Liver (tissue), 9 donors: ENCODE measurements around the gene GOPC. TPM values are rescaled to one million over a fixed set of nuclear protein-coding genes. Genes with fewer than 3 reads are reported as not detected.

Source experiments
- DNase-seq: peaks from one replicate; pipeline ENCODE4 v3.0.0-alpha.2; 2017; ENCODE audit warnings: low spot score
- H3K27ac ChIP-seq, 2 donors: one replicate each; pipeline ENCODE4 v1.7.0; 2013; ENCODE audit warnings: inconsistent platforms in 2 of 2, low read length in 2 of 2, control low read depth in 1 of 2, low read depth in 1 of 2, mild to moderate bottlenecking in 1 of 2
- H3K27me3 ChIP-seq, 4 donors: one replicate each; pipeline versions ENCODE4 v1.6.1 to v1.7.0; 2013; ENCODE audit warnings: low read length in 3 of 4, inconsistent platforms in 1 of 4, mild to moderate bottlenecking in 1 of 4, moderate library complexity in 1 of 4; ENCODE audit not compliant: control insufficient read depth in 4 of 4, insufficient read depth in 4 of 4
- H3K36me3 ChIP-seq, 4 donors: one replicate each; pipeline versions ENCODE4 v1.6.1 to v1.7.0; 2013; ENCODE audit warnings: low read length in 3 of 4, mild to moderate bottlenecking in 3 of 4, low read depth in 1 of 4, moderate library complexity in 1 of 4; ENCODE audit not compliant: control insufficient read depth in 4 of 4, insufficient read depth in 3 of 4
- H3K4me1 ChIP-seq, 4 donors: one replicate each; pipeline versions ENCODE4 v1.6.1 to v1.7.0; 2013; ENCODE audit warnings: low read length in 3 of 4, mild to moderate bottlenecking in 3 of 4, moderate library complexity in 1 of 4; ENCODE audit not compliant: control insufficient read depth in 4 of 4, insufficient read depth in 4 of 4
- H3K4me3 ChIP-seq, 3 donors: one replicate each; pipeline versions ENCODE4 v1.6.1 to v1.7.0; 2013; ENCODE audit warnings: low read length in 3 of 3, control low read depth in 1 of 3, low read depth in 1 of 3, mild to moderate bottlenecking in 1 of 3
- H3K9ac ChIP-seq, 2 donors: one replicate each; pipeline ENCODE4 v1.7.0; 2013; ENCODE audit warnings: low read length in 2 of 2, mild to moderate bottlenecking in 2 of 2, moderate library complexity in 2 of 2, control low read depth in 1 of 2, low read depth in 1 of 2
- H3K9me3 ChIP-seq, 4 donors: one replicate each; pipeline versions ENCODE4 v1.6.1 to v1.7.0; 2013; ENCODE audit warnings: low read length in 3 of 4; ENCODE audit not compliant: control insufficient read depth in 4 of 4
- EGR1 ChIP-seq, 2 donors: IDR thresholded peaks; 2 replicates each; pipeline ENCODE4 v1.6.1; 2016 to 2018; ENCODE audit warnings: antibody characterized with exemption in 2 of 2, low read depth in 2 of 2
- FOXA1 ChIP-seq: IDR thresholded peaks from 2 replicates; pipeline ENCODE4 v1.6.1; 2016; ENCODE audit warnings: antibody characterized with exemption
- FOXA2 ChIP-seq: IDR thresholded peaks from 2 replicates; pipeline ENCODE4 v1.6.1; 2016; ENCODE audit warnings: antibody characterized with exemption
- GABPA ChIP-seq, 2 donors: IDR thresholded peaks in 1 of 2; conservative IDR thresholded peaks in 1 of 2; 2 replicates each; pipeline ENCODE4 v1.6.1; 2016; ENCODE audit warnings: antibody characterized with exemption in 2 of 2, mild to moderate bottlenecking in 1 of 2, moderate library complexity in 1 of 2
- HNF4A ChIP-seq, 2 donors: conservative IDR thresholded peaks; 2 replicates each; pipeline ENCODE4 v1.6.1; 2016; ENCODE audit warnings: antibody characterized with exemption in 2 of 2, mild to moderate bottlenecking in 2 of 2
- HNF4G ChIP-seq: IDR thresholded peaks from 2 replicates; pipeline ENCODE4 v1.6.1; 2016; ENCODE audit warnings: antibody characterized with exemption
- JUND ChIP-seq, 2 donors: IDR thresholded peaks; 2 replicates each; pipeline ENCODE4 v1.6.1; 2016; ENCODE audit warnings: antibody characterized with exemption in 2 of 2
- NR2F2 ChIP-seq: IDR thresholded peaks from 2 replicates; pipeline ENCODE4 v1.6.1; 2016; ENCODE audit warnings: antibody characterized with exemption
- RAD21 ChIP-seq, 2 donors: IDR thresholded peaks; 2 replicates each; pipeline ENCODE4 v1.6.1; 2016; ENCODE audit warnings: antibody characterized with exemption in 2 of 2, mild to moderate bottlenecking in 2 of 2
- SP1 ChIP-seq: IDR thresholded peaks from 2 replicates; pipeline ENCODE4 v1.6.1; 2018; ENCODE audit warnings: antibody characterized with exemption, mild to moderate bottlenecking
- TAF1 ChIP-seq: conservative IDR thresholded peaks from 2 replicates; pipeline ENCODE4 v1.6.1; 2016; ENCODE audit warnings: antibody characterized with exemption, mild to moderate bottlenecking
- YY1 ChIP-seq: IDR thresholded peaks from 2 replicates; pipeline ENCODE4 v1.6.1; 2016; ENCODE audit warnings: antibody characterized with exemption, mild to moderate bottlenecking
- WGBS: extraction: QIAGEN DNeasy Blood & Tissue Kit; methylation state at CpG from one replicate; pipeline ENCODE4 v1.1.7; 2013; 5-methylcytosine and 5-hydroxymethylcytosine counted together
- polyA plus RNA-seq, 2 donors: library from polyadenylated mRNA; stranded (reverse) in 1 of 2; unstranded in 1 of 2; fragments of 200-250 nt in 1 of 2; fragments of >200 nt in 1 of 2; fragmentation: Nextera tagmentation in 1 of 2; extraction: Ambion mirVana in 1 of 2; gene quantifications; one replicate each; pipeline versions ENCODE4 v1.2.1 to v1.2.3, GENCODE V29; 2013 to 2015
- total RNA-seq, 2 donors: library from RNA; depleted of rRNA; stranded (reverse); fragments of >200 nt; gene quantifications; one replicate each; pipeline ENCODE4 v1.2.3, GENCODE V29; 2014
- TF ChIP-seq, protein P1 (sequence below): IDR thresholded peaks from 2 replicates; pipeline ENCODE4 v1.6.1; 2016; ENCODE audit warnings: antibody characterized with exemption
- TF ChIP-seq, protein P2 (sequence below): fragments of 150-350 bp; IDR thresholded peaks from 2 replicates; pipeline ENCODE4 v1.5.1; 2017; ENCODE audit warnings: improper control_type of control experiment, low read depth, low read length; ENCODE audit not compliant: missing input control
- TF ChIP-seq, protein P3 (sequence below): IDR thresholded peaks from 2 replicates; pipeline ENCODE4 v1.6.1; 2016; ENCODE audit warnings: antibody characterized with exemption
- TF ChIP-seq, protein P4 (sequence below): IDR thresholded peaks from 2 replicates; pipeline ENCODE4 v1.6.1; 2016; ENCODE audit warnings: antibody characterized with exemption, mild to moderate bottlenecking
- donor health status: healthy.
- donor health status: healthy.
- donor health status: healthy.
- donor health status: healthy.
- donor health status: healthy.

The GOPC gene
- total and polyA plus RNA-seq, 4 donors, result 7.4 to 17.8 (median 11.4) TPM

DNA sequence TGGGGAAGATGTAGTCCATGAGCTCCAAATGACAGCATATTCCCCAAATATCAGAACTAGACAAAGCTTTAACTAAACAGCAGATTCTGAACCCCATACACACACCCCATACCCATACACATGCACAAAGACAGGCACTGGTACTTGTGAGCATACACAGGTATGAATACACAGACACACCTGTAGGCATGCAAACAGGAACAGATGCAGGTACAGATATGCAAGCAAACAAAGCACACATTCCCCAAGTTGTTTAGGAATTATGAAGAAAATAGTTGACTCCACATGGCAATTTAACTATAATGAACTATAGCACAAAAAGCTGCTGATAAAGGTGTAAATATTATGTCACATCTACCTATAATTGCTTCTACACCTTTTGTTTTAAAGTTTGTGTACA is 16.7 kb downstream of the GOPC start:
- Histone ChIP-seq H3K4me3 (no peak overlapping the region), H3K36me3 (peaks cover 0 to 12% (median 5%) of the 10 kb centered on the region in 4 donors), H3K27ac (no peak overlapping the region), H3K4me1 (peaks cover 0 to 2% (median 0%) of the 10 kb centered on the region in 4 donors), H3K9ac (no peak overlapping the region), H3K27me3 (no peaks in the 10 kb centered on the region), H3K9me3 (no peaks in the 10 kb centered on the region)
- no peak for DNase-seq
- TF ChIP-seq, protein P1, sequence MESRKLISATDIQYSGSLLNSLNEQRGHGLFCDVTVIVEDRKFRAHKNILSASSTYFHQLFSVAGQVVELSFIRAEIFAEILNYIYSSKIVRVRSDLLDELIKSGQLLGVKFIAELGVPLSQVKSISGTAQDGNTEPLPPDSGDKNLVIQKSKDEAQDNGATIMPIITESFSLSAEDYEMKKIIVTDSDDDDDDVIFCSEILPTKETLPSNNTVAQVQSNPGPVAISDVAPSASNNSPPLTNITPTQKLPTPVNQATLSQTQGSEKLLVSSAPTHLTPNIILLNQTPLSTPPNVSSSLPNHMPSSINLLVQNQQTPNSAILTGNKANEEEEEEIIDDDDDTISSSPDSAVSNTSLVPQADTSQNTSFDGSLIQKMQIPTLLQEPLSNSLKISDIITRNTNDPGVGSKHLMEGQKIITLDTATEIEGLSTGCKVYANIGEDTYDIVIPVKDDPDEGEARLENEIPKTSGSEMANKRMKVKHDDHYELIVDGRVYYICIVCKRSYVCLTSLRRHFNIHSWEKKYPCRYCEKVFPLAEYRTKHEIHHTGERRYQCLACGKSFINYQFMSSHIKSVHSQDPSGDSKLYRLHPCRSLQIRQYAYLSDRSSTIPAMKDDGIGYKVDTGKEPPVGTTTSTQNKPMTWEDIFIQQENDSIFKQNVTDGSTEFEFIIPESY, result no peak
- TF ChIP-seq, protein P2, sequence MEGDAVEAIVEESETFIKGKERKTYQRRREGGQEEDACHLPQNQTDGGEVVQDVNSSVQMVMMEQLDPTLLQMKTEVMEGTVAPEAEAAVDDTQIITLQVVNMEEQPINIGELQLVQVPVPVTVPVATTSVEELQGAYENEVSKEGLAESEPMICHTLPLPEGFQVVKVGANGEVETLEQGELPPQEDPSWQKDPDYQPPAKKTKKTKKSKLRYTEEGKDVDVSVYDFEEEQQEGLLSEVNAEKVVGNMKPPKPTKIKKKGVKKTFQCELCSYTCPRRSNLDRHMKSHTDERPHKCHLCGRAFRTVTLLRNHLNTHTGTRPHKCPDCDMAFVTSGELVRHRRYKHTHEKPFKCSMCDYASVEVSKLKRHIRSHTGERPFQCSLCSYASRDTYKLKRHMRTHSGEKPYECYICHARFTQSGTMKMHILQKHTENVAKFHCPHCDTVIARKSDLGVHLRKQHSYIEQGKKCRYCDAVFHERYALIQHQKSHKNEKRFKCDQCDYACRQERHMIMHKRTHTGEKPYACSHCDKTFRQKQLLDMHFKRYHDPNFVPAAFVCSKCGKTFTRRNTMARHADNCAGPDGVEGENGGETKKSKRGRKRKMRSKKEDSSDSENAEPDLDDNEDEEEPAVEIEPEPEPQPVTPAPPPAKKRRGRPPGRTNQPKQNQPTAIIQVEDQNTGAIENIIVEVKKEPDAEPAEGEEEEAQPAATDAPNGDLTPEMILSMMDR, result no peak
- TF ChIP-seq FOXA1 (no peak), HNF4G (no peak), TAF1 (no peak), GABPA (IDR thresholded peaks at IDR 0.05 in 1 of 2, conservative IDR thresholded peaks at IDR 0.05 in 1 of 2) (no peak), SP1 (no peak), NR2F2 (no peak), RAD21 (IDR thresholded peaks at IDR 0.05) (no peak), FOXA2 (no peak)

DNA sequence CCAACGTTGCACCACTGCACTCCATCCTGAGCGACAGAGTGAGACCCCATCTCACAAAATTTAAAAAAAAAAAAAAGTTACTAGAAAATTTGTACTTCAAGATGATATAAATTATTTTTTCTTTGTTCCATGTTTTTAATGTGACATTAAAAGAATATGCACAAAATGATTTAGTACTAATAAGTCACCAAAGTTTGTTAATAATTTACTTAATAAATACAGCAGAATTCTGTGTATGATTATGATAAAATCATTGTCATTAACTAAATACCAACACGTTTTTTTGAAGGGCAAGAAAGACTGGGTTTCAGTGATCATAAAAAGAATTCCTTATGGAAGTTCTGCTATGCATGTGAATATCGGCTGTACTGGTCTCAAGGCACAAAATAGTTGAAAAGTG is 28.1 kb downstream of the GOPC start:
- no peaks in the 10 kb centered on the region for H3K4me1 ChIP-seq
- H3K36me3 ChIP-seq, result peaks cover 0 to 23% (median 15%) of the 10 kb centered on the region in 4 donors
- 88% methylated on average over 4 of the region's 4 CpGs for WGBS
- DNase-seq, result no peak
- TF ChIP-seq HNF4G (no peak), YY1 (no peak), NR2F2 (no peak), RAD21 (IDR thresholded peaks at IDR 0.05) (no peak), EGR1 (IDR thresholded peaks at IDR 0.05; ENCODE audit: low read depth in 2 of 2) (no peak), JUND (IDR thresholded peaks at IDR 0.05) (no peak), GABPA (IDR thresholded peaks at IDR 0.05 in 1 of 2, conservative IDR thresholded peaks at IDR 0.05 in 1 of 2) (no peak), TAF1 (no peak), HNF4A (conservative IDR thresholded peaks at IDR 0.05) (no peak)
- TF ChIP-seq, protein P1, result no peak
- TF ChIP-seq, protein P3, sequence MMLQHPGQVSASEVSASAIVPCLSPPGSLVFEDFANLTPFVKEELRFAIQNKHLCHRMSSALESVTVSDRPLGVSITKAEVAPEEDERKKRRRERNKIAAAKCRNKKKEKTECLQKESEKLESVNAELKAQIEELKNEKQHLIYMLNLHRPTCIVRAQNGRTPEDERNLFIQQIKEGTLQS, result no peak
- TF ChIP-seq, protein P4, sequence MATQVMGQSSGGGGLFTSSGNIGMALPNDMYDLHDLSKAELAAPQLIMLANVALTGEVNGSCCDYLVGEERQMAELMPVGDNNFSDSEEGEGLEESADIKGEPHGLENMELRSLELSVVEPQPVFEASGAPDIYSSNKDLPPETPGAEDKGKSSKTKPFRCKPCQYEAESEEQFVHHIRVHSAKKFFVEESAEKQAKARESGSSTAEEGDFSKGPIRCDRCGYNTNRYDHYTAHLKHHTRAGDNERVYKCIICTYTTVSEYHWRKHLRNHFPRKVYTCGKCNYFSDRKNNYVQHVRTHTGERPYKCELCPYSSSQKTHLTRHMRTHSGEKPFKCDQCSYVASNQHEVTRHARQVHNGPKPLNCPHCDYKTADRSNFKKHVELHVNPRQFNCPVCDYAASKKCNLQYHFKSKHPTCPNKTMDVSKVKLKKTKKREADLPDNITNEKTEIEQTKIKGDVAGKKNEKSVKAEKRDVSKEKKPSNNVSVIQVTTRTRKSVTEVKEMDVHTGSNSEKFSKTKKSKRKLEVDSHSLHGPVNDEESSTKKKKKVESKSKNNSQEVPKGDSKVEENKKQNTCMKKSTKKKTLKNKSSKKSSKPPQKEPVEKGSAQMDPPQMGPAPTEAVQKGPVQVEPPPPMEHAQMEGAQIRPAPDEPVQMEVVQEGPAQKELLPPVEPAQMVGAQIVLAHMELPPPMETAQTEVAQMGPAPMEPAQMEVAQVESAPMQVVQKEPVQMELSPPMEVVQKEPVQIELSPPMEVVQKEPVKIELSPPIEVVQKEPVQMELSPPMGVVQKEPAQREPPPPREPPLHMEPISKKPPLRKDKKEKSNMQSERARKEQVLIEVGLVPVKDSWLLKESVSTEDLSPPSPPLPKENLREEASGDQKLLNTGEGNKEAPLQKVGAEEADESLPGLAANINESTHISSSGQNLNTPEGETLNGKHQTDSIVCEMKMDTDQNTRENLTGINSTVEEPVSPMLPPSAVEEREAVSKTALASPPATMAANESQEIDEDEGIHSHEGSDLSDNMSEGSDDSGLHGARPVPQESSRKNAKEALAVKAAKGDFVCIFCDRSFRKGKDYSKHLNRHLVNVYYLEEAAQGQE, result no peak
- TF ChIP-seq, protein P2, result no peak
- no peak overlapping the region for H3K27ac ChIP-seq
- H3K9ac ChIP-seq, result no peak overlapping the region
- no peaks in the 10 kb centered on the region for H3K27me3 ChIP-seq
- H3K4me3 ChIP-seq, result no peak overlapping the region
- no peaks in the 10 kb centered on the region for H3K9me3 ChIP-seq
